Ramos (cell line): ENCODE measurements around the gene NOXO1.

Experiments
- in situ Hi-C: fragments of 300-500 bp; cut with MboI; formaldehyde crosslinking; loops from one replicate; pipeline ENCODE4 v1.14.3; 2022; ENCODE audit warnings: low sequenced_read_pairs; ENCODE audit not compliant: unreplicated experiment

The NOXO1 gene, protein sequence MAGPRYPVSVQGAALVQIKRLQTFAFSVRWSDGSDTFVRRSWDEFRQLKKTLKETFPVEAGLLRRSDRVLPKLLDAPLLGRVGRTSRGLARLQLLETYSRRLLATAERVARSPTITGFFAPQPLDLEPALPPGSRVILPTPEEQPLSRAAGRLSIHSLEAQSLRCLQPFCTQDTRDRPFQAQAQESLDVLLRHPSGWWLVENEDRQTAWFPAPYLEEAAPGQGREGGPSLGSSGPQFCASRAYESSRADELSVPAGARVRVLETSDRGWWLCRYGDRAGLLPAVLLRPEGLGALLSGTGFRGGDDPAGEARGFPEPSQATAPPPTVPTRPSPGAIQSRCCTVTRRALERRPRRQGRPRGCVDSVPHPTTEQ

DNA sequence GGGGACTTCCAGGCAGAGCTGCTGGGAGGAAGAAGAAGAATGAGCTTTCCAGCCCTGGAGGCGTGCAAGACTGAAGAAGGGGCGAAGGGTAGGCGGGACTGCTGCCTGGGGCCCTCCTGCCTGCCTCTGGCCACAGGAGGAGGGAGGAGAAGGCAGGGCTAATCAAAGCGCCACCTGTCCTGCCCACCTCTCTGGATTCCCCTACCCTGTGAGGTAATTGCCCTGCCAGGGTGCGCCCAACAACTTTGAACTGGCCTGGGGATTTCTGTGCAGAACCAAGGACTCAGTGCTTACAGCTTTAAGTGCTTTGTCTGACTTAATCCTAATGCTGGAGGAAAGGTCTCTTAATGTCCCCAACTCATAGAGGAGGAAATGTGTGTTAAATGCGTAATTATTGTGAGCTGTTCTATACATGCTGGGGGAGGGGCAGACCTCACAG lies at the start of gene NOXO1:
Gene NOXO1 (minus strand): TSS at position 72 of the 439 bp plus-strand sequence. CDS start 290 bp downstream, outside the sequence.
- in situ Hi-C loops = no loop called here

DNA sequence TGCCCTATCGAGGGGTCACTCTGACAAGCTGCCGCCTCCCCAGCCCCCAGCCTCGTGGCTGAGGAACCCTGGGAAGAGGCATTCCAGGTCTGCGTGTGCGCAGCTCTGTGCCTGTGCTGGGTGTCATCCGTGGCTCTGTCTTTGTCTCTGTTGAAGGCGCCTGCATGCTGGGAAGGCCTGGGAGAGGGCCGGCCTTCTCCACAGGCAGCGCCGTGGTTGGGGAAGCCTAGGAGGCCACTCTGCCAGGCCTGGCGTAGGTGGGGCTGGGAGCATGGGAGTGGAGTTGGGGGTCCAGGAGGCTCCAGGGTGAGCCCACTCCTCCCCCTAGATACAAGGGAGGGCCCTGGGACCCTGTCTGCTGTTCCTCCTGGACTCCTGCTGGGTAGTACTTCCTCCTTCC lies 48.8 kb upstream of the NOXO1 start:
- in situ Hi-C loops = no loop called here

DNA sequence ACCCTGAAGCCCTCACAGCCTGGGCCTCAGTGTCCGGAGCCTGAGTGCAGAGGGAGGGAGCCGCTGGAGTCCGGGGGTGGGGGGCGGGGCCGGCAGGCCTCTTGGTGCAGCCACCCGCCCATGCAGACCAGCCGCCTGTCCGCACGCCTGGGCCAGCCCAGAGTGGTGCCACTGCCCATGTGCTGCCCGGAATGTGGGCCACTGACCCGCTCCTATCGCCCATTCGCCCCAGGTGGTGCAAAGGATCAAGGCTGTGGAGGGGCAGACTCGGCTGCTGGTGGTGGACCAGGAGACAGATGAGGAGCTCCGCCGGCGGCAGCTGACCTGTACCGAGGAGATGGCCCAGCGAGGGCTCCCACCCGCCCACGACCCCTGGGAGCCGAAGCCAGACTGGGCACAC lies 48.1 kb upstream of the NOXO1 start:
- in situ Hi-C loops = no loop called here

DNA sequence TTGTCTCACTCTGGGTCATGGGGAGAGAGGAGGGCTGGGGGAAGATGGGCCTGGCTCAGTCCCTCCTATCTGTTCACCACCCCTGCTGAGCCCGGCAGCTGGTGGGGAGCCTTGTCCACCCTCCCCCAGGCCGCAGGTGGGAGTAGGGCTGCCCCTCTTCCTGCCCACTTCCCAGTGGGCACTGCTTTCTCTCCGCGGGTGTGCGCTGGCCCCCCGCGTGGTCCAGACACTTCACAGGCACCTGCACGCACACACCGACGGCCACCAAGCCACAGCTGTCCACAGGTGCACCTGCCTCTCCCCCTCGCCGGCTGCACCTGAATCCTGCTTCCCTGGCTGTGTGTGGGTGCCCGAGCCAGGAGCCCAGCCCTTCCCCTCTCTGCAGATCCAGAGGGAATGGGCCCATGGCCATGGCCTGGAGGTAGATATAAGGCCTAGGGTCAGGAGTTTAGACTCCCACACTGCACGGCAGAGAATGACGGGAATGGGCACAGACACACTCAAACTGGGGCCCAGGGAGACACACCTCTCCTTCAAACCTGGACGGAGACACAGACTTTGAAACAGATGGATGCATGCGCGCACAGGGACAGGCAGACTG lies 47.5 kb upstream of the NOXO1 start:
- in situ Hi-C loops = no loop called here

DNA sequence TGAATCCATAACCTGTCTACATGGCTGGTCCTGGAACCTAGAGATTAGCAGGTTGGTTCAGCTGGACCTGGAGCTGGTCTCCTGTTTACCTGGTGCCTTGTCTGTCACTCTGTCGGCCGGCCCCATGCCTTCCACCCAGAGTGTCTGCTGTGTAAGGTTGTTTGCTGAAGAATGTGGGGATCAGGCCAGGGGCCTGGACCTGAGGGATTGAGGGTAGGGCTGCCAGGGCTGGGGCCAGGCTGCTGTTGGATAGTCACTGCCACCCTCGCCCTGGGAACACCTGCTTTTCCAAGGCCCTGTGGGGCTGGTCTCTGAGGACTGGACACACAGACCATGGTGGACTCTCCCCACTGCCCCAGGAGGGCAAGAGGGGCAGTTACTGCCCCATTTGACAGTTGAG lies 46.9 kb upstream of the NOXO1 start:
- in situ Hi-C loops = no loop called here

DNA sequence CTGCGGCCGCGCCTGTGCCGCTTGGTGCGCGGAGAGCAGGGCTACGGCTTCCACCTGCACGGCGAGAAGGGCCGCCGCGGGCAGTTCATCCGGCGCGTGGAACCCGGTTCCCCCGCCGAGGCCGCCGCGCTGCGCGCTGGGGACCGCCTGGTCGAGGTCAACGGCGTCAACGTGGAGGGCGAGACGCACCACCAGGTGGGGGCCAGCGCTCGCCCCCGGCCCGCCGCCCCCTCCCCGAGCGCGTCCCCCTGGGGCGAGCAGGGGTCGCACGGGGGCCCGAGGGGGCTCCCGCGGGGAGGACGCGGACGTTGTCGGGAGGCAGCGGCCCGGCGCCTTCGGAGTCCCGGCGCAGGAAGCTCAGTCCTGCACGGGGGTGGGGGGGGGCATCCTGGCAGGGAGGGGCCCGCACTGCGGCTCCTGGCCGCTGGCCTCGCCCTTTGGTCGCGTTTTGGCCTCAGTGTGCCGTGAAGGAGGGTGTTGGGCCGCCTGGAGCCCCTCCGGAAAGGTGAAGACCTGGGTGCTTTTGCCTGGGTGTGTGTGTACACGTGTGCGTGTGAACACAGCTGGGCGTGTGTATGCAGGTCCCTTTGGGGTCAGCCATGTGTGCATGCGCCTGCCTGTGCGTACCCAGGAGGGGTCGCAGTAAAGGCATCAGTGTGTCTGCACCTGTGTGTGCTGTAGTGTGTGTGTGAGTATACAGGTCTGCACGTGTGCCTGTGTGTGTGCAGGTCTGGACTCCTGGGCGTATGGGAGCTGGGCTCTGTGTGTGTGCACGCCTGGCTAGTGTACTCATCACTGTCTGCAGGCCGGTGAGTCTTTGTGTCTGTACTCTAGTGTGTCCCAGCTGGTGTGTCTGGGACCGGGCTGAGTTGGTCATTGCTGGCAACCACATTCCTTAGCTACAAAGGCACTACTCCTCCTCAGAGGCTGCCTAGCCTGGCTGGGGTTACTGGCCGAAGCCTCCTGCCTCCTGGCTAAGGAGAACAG lies 46.0 kb upstream of the NOXO1 start:
- in situ Hi-C loops = no loop called here

DNA sequence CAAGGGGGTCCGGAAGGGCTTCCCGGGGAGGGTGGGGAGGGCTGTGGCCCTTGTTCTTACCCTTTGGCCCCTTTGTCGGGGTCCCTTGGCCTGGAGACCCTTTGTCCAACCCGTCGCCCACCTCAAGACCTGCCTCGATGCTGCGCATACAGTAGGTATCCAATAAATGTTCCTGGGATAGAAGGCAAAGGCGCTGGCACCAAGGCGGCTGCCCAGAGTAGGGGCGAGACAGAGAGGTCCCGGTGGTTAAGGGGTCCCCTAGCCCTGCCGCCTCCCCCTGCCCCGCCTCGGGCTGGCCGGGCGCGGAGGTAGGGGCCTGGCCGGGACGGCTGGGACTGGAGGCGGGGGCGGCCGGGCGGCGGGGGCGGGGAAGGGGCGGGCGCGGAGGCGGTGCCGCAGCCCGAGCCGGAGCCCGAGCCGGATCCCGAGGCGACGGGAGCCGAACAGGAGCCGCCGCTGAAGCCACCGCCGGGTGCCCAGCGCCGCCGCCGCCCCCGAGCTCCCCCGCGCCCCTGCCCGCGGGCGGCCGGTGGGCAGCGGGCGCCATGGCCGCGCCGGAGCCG lies 45.3 kb upstream of the NOXO1 start, which contains the start of gene NHERF2:
Gene NHERF2 (plus strand): TSS at position 442 of the 563 bp plus-strand sequence. CDS start 104 bp downstream, at position 546.
- in situ Hi-C loops = no loop called here

DNA sequence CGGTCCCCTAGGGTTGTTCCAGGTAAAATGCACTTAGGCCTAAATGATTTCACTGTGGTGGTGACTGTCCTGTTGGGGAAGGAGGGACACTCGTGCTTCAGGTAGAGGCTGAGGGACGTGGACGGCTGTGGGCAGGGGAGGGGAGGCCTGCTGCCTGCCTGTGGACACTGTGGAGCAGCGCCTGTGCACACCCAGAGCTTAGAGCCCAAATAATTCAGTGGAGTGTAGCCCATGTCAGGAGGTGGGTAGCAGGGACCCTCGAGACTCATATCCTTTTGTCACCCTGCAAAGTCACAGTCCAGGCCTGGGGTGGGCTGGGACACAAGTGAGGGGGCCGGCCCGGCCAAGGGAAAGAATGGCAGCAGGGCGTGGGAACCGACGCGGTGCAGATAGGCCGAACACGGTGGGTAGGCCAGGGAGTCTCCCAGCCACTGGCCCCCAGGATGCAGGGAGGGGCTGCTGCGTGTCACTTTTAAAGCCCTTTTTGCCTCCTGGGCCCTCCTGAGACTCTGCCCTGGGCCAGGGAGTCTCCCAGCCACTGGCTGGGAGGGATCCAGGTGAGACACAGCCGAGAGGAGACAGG lies 44.7 kb upstream of the NOXO1 start:
- in situ Hi-C loops = no loop called here

DNA sequence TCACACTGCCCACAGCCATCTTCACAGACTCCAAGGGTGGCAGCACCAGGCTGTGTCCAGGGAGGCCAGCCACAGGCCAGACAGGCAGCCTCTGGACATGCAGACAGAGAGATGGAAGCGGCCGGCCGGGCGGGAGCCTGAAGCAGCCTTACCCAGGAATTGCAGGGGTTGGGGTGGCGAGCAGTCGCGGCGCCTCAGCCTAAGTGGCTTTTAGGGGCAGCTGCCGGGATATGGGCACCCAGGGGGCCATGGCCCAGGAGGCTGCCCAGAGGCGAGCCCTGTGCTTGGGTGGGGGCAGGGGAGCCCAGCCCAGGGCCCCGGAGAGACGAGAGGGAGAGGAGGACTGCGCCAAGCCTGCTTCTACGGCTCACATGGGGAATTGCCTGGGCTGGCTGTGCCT lies 44.0 kb upstream of the NOXO1 start:
- in situ Hi-C loops = no loop called here

DNA sequence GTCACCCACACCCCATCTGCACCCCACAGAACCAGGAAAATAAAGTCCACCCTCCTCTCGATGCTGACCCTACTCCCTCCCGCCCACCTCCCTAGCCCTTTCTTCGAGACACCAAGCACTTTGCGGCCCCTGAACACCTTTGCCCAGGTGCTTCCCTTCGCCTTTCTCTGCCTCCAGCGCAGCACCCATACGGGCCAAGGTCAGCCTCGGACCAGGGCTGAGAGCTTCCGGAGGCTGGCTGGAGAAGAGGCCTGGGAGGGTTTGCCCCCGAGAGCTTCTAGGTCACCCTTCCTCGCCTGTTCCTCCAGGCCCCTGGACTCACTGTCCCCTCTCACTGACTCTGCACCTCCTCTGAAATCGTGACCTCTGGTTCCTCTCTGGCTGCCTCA lies 42.8 kb upstream of the NOXO1 start:
- in situ Hi-C loops = loop anchor here (5.0 to 25.0 kb wide), 2 partner anchors 123 to 488 kb away; partner anchors contain the start of genes AMDHD2, ATP6V0C and RAB26

DNA sequence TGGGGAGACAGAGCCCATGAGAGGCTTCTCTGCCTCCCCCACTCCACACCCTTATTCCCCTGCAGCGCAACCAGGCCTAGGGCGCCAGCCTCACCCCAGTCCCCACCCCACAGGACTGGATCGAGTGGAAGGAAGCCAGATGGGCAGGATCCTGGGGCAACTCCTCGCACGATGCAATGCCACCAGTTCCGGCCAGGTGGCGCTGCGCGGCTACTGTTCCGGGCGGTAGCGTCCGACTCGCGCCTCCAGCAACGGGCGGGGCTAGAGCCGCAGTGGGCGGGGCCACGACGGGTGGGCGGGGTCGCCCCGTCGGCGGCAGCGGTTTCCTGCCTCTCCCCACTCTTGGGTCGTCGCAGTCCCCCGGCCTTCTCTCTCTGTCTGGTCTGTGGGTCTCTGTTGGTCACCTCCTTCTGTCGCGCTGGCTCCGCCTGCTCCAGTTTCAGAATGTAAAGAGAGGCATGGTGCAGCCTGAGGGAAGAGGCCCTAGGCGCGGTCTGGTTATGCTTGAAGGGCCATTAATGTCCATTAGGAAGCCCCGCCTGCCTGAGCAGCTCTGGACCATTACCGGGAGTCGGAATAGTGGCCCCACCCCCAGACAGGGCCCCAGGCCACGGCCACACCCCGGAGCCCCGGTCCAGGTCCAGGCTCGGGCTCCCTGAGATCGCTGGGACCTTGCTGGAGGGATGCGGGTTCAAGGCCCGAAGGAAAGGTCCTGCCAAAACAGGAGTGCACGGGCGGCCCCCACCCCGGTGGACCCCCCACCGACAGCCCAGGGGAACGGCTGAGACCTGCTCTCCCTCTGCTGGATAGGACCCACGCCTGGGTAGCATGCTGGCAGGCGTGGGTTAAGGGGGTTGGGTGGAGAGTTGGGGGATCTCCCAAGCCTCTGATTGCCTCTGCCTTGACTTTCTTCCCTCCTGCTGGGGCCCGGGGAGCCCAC lies 42.1 kb upstream of the NOXO1 start:
- in situ Hi-C loops = loop anchor here (5.0 to 25.0 kb wide), 2 partner anchors 124 to 489 kb away; partner anchors contain the start of genes AMDHD2, ATP6V0C and RAB26

DNA sequence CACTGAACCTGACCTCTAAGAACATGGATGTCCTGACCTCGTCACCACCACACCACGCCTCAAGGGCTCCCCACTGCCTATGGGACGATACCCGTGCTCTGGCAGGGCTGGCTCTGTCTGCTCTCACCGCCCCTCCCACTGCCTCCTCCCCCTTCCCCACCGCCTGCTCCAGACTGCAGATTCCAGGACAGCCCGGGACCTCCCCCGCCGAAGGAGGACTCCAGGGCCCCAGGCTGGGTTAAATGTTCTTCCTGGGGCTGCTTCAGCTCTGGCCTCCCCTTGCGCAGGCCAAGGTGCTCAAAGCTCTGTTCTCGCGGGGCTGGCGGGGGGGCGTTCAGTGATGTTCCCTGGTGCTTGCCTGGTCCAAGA lies 41.4 kb upstream of the NOXO1 start:
- in situ Hi-C loops = loop anchor here (5.0 to 25.0 kb wide), 2 partner anchors 125 to 490 kb away; partner anchors contain the start of genes AMDHD2, ATP6V0C and RAB26

DNA sequence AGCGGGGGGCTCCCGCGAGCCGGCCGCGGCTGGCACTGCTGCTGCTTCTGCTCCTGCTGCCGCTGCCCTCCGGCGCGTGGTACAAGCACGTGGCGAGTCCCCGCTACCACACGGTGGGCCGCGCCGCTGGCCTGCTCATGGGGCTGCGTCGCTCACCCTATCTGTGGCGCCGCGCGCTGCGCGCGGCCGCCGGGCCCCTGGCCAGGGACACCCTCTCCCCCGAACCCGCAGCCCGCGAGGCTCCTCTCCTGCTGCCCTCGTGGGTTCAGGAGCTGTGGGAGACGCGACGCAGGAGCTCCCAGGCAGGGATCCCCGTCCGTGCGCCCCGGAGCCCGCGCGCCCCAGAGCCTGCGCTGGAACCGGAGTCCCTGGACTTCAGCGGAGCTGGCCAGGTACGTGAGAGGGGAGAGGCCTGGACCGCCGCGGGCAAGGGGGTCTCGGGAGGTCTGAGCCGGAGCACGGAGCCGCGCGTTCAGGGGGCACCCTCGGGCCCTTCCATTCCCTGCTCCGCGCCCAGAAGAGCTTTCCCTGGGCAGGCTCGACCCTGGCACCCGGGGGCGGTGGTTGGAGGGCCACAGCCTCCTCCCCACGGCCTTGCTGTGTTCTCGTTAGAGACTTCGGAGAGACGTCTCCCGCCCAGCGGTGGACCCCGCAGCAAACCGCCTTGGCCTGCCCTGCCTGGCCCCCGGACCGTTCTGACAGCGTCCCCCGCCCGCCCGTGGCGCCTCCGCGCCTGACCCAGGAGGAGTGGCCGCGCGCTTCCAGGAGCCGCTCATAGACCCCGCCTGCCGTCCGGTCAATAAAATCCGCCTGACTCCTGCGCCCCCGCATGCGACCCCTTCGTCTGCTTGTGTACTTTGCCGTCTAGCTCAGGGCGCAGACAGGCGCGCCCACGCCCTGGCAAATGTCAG lies 38.9 kb upstream of the NOXO1 start:
- in situ Hi-C loops = loop anchor here (5.0 to 25.0 kb wide), 2 partner anchors 127 to 492 kb away; partner anchors contain the start of genes AMDHD2, ATP6V0C and RAB26

DNA sequence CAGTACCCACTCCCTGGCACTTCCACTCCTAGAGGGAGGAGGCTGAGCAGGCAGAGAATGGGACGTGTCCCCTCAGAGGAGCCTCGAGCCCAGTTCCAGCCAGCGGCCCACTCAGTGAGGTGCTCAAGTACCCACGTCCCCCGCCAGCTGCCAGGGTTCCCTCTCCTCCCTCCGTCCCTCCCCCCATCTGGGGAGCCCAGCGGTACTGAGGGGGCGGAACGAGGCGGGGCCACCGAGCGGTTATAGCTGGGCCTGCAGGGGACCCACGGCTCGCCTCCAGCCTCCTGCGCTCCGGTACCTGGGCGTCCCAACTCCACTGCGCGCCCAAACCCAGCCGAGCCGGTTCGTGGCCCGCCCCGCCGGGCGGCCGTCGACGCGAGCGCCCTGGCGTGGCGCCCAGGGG lies 38.2 kb upstream of the NOXO1 start, which contains the start of gene NPW:
Gene NPW (plus strand): TSS at position 268 of the 403 bp plus-strand sequence.
- in situ Hi-C loops = loop anchor here (25.0 kb wide), 1 partner anchor 493 kb away; the partner anchor contains the start of genes AMDHD2 and ATP6V0C

DNA sequence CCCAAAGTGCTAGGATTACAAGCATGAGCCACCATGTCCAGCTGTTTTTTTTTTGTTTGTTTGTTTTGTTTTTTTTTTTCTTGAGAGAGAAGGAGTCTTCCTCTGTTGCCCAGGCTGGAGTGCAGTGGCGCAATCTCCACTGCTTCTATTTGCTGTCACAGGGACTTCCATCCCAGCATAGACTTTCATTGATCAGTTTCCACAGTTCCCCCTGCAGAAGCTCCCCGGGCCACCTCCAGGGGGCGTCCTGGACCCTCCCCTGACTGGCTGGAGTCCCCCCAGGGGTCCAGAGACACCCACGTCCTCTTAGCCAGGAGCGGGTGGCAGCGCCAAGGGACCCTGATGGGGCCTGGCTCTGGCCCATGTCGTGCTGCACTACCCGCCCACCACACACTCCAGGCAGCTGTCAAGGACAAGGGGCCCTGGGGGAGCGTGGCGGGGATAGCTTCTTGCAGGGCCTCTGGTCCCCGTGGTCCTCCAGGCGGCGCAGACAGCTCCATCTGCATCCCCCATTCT lies 35.2 kb upstream of the NOXO1 start:
- in situ Hi-C loops = loop anchor here (25.0 kb wide), 1 partner anchor 496 kb away; the partner anchor contains the start of genes AMDHD2 and ATP6V0C

DNA sequence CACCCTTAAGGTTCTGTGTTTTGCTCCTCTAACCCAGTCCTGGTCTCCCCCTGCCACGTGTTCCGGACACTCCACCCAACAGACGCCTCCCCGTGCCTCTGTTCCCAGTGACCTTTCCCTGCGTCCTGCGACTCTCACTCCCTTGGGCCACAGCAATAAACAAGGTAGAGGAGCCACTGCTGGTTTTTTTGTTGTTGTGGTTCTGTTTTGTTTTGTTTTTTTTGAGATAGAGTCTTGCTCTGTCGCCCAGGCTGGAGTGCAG lies 34.6 kb upstream of the NOXO1 start:
- in situ Hi-C loops = loop anchor here (25.0 kb wide), 1 partner anchor 496 kb away; the partner anchor contains the start of genes AMDHD2 and ATP6V0C
